Measurements from ENCODE around the gene IL17C. TPM values are rescaled to one million over a fixed set of nuclear protein-coding genes. Genes with fewer than 3 reads are reported as not detected.

Gene IL17C
- total and polyA plus RNA-seq, 4 donors = not detected

DNA sequence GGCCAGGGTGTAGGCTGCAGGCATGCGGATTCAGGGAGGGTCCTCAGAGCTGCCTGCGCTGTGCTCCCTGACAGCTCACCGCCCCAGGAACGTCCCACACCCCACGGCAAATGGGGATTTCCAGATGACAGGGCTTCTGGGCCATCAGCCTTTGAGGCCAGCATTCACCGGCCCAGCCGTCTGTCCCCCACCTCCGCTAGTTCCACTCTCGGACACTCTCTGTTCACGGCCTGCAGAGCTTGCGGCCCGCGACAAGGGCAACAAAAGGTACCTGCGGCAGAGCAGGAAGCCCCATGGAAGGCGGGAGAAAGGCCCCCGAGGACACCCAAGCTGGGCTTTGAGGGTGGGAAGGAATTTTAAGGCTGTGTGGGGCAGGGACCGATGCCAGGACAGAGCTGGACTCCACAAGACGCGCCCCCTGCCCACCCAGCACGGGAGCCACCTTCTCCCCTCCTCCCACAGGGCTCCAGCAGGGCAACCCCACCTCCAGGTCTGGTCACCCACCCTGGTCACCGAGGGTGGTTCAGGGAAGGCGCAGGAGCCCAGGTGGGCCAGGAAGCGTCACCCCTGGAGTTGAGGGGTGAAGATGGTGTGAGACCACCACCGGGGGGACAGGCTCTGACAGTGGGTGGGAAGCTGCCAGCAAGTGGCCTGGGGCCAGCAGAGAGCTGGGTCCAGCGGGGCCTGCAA, 18.1 kb downstream of the IL17C start (continued):
- TF ChIP-seq, protein P1, sequence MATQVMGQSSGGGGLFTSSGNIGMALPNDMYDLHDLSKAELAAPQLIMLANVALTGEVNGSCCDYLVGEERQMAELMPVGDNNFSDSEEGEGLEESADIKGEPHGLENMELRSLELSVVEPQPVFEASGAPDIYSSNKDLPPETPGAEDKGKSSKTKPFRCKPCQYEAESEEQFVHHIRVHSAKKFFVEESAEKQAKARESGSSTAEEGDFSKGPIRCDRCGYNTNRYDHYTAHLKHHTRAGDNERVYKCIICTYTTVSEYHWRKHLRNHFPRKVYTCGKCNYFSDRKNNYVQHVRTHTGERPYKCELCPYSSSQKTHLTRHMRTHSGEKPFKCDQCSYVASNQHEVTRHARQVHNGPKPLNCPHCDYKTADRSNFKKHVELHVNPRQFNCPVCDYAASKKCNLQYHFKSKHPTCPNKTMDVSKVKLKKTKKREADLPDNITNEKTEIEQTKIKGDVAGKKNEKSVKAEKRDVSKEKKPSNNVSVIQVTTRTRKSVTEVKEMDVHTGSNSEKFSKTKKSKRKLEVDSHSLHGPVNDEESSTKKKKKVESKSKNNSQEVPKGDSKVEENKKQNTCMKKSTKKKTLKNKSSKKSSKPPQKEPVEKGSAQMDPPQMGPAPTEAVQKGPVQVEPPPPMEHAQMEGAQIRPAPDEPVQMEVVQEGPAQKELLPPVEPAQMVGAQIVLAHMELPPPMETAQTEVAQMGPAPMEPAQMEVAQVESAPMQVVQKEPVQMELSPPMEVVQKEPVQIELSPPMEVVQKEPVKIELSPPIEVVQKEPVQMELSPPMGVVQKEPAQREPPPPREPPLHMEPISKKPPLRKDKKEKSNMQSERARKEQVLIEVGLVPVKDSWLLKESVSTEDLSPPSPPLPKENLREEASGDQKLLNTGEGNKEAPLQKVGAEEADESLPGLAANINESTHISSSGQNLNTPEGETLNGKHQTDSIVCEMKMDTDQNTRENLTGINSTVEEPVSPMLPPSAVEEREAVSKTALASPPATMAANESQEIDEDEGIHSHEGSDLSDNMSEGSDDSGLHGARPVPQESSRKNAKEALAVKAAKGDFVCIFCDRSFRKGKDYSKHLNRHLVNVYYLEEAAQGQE (IDR thresholded peaks at IDR 0.05) = no peak
- TF ChIP-seq RAD21 (IDR thresholded peaks at IDR 0.05) (no peak), YY1 (IDR thresholded peaks at IDR 0.05) (no peak), HNF4G (IDR thresholded peaks at IDR 0.05) (no peak)
- TF ChIP-seq, protein P2, sequence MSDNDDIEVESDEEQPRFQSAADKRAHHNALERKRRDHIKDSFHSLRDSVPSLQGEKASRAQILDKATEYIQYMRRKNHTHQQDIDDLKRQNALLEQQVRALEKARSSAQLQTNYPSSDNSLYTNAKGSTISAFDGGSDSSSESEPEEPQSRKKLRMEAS (IDR thresholded peaks at IDR 0.05) = no peak

DNA sequence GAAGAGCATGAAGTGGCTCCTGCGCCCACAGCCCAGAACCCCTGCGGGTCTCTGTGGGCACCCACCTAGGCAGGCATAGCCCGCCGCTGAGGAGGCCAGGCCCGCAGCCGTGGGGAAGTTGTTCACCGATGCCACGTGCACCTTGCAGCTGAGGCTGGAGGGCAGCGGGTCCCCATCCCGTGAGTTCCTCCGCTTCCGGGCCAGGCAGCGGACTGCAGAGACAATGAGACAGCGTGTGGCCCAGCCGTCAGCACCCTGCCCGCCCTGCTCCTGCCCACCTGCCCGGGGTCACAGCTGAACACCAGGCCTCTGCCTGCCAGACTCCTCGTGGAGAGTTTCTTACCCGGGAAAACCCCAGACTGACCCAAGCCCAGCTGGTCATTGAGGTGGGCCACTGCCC, 19.0 kb downstream of the IL17C start:
- WGBS = 94% methylated on average over 19 of the region's 19 CpGs
- H3K4me3 ChIP-seq (ENCODE audit: low read depth in 1 of 3, low read length in 3 of 3) = no peak overlapping the region
- peaks cover 9 to 39% (median 21%) of the 10 kb centered on the region in 4 donors for H3K36me3 ChIP-seq (ENCODE audit: control insufficient read depth in 4 of 4, insufficient read depth in 3 of 4, low read depth in 1 of 4, low read length in 3 of 4)
- TF ChIP-seq YY1 (IDR thresholded peaks at IDR 0.05) = no peak
- TF ChIP-seq TAF1 (conservative IDR thresholded peaks at IDR 0.05) = no peak
- no peak for TF ChIP-seq NR2F2 (IDR thresholded peaks at IDR 0.05)
- TF ChIP-seq, protein P3, sequence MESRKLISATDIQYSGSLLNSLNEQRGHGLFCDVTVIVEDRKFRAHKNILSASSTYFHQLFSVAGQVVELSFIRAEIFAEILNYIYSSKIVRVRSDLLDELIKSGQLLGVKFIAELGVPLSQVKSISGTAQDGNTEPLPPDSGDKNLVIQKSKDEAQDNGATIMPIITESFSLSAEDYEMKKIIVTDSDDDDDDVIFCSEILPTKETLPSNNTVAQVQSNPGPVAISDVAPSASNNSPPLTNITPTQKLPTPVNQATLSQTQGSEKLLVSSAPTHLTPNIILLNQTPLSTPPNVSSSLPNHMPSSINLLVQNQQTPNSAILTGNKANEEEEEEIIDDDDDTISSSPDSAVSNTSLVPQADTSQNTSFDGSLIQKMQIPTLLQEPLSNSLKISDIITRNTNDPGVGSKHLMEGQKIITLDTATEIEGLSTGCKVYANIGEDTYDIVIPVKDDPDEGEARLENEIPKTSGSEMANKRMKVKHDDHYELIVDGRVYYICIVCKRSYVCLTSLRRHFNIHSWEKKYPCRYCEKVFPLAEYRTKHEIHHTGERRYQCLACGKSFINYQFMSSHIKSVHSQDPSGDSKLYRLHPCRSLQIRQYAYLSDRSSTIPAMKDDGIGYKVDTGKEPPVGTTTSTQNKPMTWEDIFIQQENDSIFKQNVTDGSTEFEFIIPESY (IDR thresholded peaks at IDR 0.05) = no peak
- TF ChIP-seq FOXA1 (IDR thresholded peaks at IDR 0.05) = no peak
- TF ChIP-seq SP1 (IDR thresholded peaks at IDR 0.05) = no peak
- peaks cover 0 to 13% (median 6%) of the 10 kb centered on the region in 4 donors for H3K4me1 ChIP-seq (ENCODE audit: control insufficient read depth in 4 of 4, insufficient read depth in 4 of 4, low read length in 3 of 4)
- no peak overlapping the region for H3K27ac ChIP-seq (ENCODE audit: low read depth in 1 of 2, low read length in 2 of 2)
- no peaks in the 10 kb centered on the region for H3K27me3 ChIP-seq (ENCODE audit: control insufficient read depth in 4 of 4, insufficient read depth in 4 of 4, low read length in 3 of 4)
- no peak overlapping the region for H3K9ac ChIP-seq (ENCODE audit: low read depth in 1 of 2, low read length in 2 of 2)
- no peaks in the 10 kb centered on the region for H3K9me3 ChIP-seq (ENCODE audit: control insufficient read depth in 4 of 4, low read length in 3 of 4)
- DNase-seq (ENCODE audit: low spot score) = no peak

DNA sequence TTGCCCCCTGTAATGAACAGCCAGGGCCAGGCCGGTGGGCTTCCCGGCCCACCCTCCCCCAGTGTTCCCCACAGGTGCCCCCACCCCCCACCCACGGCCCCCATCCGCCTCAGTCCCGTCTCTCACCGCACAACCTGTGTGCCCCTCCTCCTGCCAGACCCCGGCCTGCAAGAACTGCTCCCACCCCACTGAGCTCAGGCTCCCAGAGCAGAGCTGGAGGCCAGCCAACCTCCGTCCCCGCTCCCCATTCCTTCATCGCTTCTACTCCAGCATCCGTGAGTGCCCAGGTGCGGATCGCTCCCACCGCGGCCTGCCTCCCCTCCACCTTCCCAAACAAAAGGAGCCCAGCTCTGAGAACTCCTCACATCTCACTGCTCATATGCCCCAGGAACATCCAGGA, 20.3 kb downstream of the IL17C start:
- TF ChIP-seq, protein P2 (IDR thresholded peaks at IDR 0.05) = no peak
- TF ChIP-seq RXRA (IDR thresholded peaks at IDR 0.05) = no peak
- no peak for TF ChIP-seq SP1 (IDR thresholded peaks at IDR 0.05)
- TF ChIP-seq RAD21 (IDR thresholded peaks at IDR 0.05) = no peak
- TF ChIP-seq TAF1 (conservative IDR thresholded peaks at IDR 0.05) = no peak
- DNase-seq (ENCODE audit: low spot score) = no peak
- Histone ChIP-seq H3K27ac (ENCODE audit: low read depth in 1 of 2, low read length in 2 of 2) (no peak overlapping the region), H3K9me3 (ENCODE audit: control insufficient read depth in 4 of 4, low read length in 3 of 4) (no peaks in the 10 kb centered on the region), H3K36me3 (ENCODE audit: control insufficient read depth in 4 of 4, insufficient read depth in 3 of 4, low read depth in 1 of 4, low read length in 3 of 4) (peaks cover 7 to 29% (median 15%) of the 10 kb centered on the region in 4 donors), H3K9ac (ENCODE audit: low read depth in 1 of 2, low read length in 2 of 2) (no peak overlapping the region), H3K27me3 (ENCODE audit: control insufficient read depth in 4 of 4, insufficient read depth in 4 of 4, low read length in 3 of 4) (no peaks in the 10 kb centered on the region), H3K4me1 (ENCODE audit: control insufficient read depth in 4 of 4, insufficient read depth in 4 of 4, low read length in 3 of 4) (peaks cover 1 to 17% (median 7%) of the 10 kb centered on the region in 4 donors), H3K4me3 (ENCODE audit: low read depth in 1 of 3, low read length in 3 of 3) (no peak overlapping the region)
- WGBS = 95% methylated on average over 15 of the region's 15 CpGs
